Keratinocyte (primary cell): ENCODE measurements around the gene JAZF1. TPM values are rescaled to one million over a fixed set of nuclear protein-coding genes. Genes with fewer than 3 reads are reported as not detected.

ENCODE experiments used
- DNase-seq: peaks from one replicate; pipeline ENCODE4 v3.0.0-alpha.2; 2011; ENCODE audit warnings: low read depth, missing footprints, low spot score
- FAIRE-seq: peaks from 2 replicates; lab custom pipeline; 2011; peaks lifted over from hg19 to GRCh38; lab: Jason Lieb, UNC
- H2AFZ ChIP-seq: 2 replicates; pipeline ENCODE4 v1.6.0; 2012; ENCODE audit warnings: low read length, control low read depth, inconsistent platforms; ENCODE audit not compliant: control insufficient read depth
- H3K27ac ChIP-seq: 2 replicates; pipeline ENCODE4 v1.5.1; 2011; ENCODE audit warnings: low read length; ENCODE audit not compliant: control insufficient read depth, insufficient read depth
- H3K27me3 ChIP-seq: 3 replicates; pipeline ENCODE4 v1.6.0; 2011; ENCODE audit warnings: low read length; ENCODE audit not compliant: control insufficient read depth, insufficient read depth; ENCODE audit errors: extremely low read depth
- H3K36me3 ChIP-seq, 2 experiments: 2 replicates in 1 of 2; 3 replicates in 1 of 2; pipeline ENCODE4 v1.5.1; 2011; ENCODE audit warnings: low read length in 2 of 2, mild to moderate bottlenecking in 1 of 2; ENCODE audit not compliant: control insufficient read depth in 2 of 2, insufficient read depth in 2 of 2; ENCODE audit errors: extremely low read depth in 1 of 2
- H3K4me1 ChIP-seq: 3 replicates; pipeline ENCODE4 v1.5.1; 2011; ENCODE audit warnings: low read length; ENCODE audit not compliant: control insufficient read depth, insufficient read depth; ENCODE audit errors: extremely low read depth
- H3K4me2 ChIP-seq: 3 replicates; pipeline ENCODE4 v1.6.0; 2011; ENCODE audit warnings: low read depth, low read length; ENCODE audit not compliant: control insufficient read depth, insufficient read depth; ENCODE audit errors: extremely low read depth
- H3K4me3 ChIP-seq, 3 experiments: fragments of 200-600 bp in 1 of 3; sonication (generic) in 1 of 3; 2 replicates in 2 of 3; 3 replicates in 1 of 3; pipeline ENCODE4 v1.5.1; 2011 to 2016; ENCODE audit warnings: low read length in 3 of 3, mild to moderate bottlenecking in 3 of 3, control low read depth in 2 of 3, inconsistent platforms in 1 of 3, low read depth in 1 of 3, mixed read lengths in 1 of 3, mixed run types in 1 of 3, moderate library complexity in 1 of 3; ENCODE audit not compliant: control insufficient read depth in 2 of 3, insufficient read depth in 2 of 3; ENCODE audit errors: extremely low read depth in 1 of 3
- H3K79me2 ChIP-seq: 2 replicates; pipeline ENCODE4 v1.6.0; 2012; ENCODE audit warnings: low read length; ENCODE audit not compliant: control insufficient read depth, insufficient read depth
- H3K9ac ChIP-seq: 3 replicates; pipeline ENCODE4 v1.6.0; 2011; ENCODE audit warnings: low read length; ENCODE audit not compliant: control insufficient read depth, insufficient read depth; ENCODE audit errors: extremely low read depth
- H3K9me1 ChIP-seq: 3 replicates; pipeline ENCODE4 v1.6.0; 2011; ENCODE audit warnings: low read length; ENCODE audit not compliant: control insufficient read depth, insufficient read depth; ENCODE audit errors: extremely low read depth
- H3K9me3 ChIP-seq: 2 replicates; pipeline ENCODE4 v1.5.1; 2012; ENCODE audit warnings: low read depth, low read length; ENCODE audit not compliant: control insufficient read depth
- H4K20me1 ChIP-seq: 3 replicates; pipeline ENCODE4 v1.6.0; 2011; ENCODE audit warnings: low read length; ENCODE audit not compliant: control insufficient read depth, insufficient read depth; ENCODE audit errors: extremely low read depth
- EZH2 ChIP-seq: IDR thresholded peaks from one replicate; pipeline ENCODE4 v1.6.1; 2012; ENCODE audit warnings: inconsistent platforms, mild to moderate bottlenecking, low read length, moderate library complexity
- dilution Hi-C: fragments of 300-500 bp; cut with MboI; formaldehyde crosslinking; loops from one replicate; pipeline ENCODE4 v1.7.0; 2020; ENCODE audit warnings: low sequenced_read_pairs; ENCODE audit not compliant: extremely low pct_ligation_motif_present
- polyA plus RNA-seq, 5 experiments: library from polyadenylated mRNA; depleted of rRNA in 3 of 5; stranded (reverse) in 3 of 5; stranded (forward) in 1 of 5; unstranded in 1 of 5; fragments of >200 nt; gene quantifications; 1 replicate in 1 of 5; 2 replicates in 3 of 5; 3 replicates in 1 of 5; pipeline versions ENCODE4 v1.2.1 to v1.2.3, GENCODE V29; 2011 to 2012; ENCODE audit warnings: missing spikeins in 2 of 5, low read depth in 1 of 5, low replicate concordance in 1 of 5
- TF ChIP-seq, protein P1 (sequence below), 3 experiments: IDR thresholded peaks in 1 of 3; conservative IDR thresholded peaks in 1 of 3; optimal IDR thresholded peaks in 1 of 3; 2 replicates in 2 of 3; 3 replicates in 1 of 3; pipeline versions ENCODE3 to v1.5.1; 2011; ENCODE audit warnings: low read length in 3 of 3, mild to moderate bottlenecking in 3 of 3, moderate library complexity in 2 of 3, control low read depth in 1 of 3, inconsistent platforms in 1 of 3; ENCODE audit not compliant: insufficient read depth in 2 of 3; ENCODE audit errors: extremely low read depth in 1 of 3

The JAZF1 gene
- polyA plus RNA-seq, 1 donor (not counting 4 experiments of a cell fraction or from before 2014, with no cell fraction given) = 2.5 TPM

GRCh38 chr7:27897441-27897847 lies 283.2 kb downstream of the JAZF1 start:
- H3K4me1 ChIP-seq = no peaks in the 10 kb centered on the region
- no peak overlapping the region for H3K27ac ChIP-seq
- H3K4me3 ChIP-seq = no peak overlapping the region
- no peaks in the 10 kb centered on the region for H3K36me3 ChIP-seq
- H3K9ac ChIP-seq = no peak overlapping the region
- dilution Hi-C loops = no loop called here
- no peaks in the 10 kb centered on the region for H3K27me3 ChIP-seq
- H3K79me2 ChIP-seq = no peaks in the 10 kb centered on the region
- no peaks in the 10 kb centered on the region for H3K9me1 ChIP-seq
- no peak for TF ChIP-seq EZH2
- TF ChIP-seq, protein P1, sequence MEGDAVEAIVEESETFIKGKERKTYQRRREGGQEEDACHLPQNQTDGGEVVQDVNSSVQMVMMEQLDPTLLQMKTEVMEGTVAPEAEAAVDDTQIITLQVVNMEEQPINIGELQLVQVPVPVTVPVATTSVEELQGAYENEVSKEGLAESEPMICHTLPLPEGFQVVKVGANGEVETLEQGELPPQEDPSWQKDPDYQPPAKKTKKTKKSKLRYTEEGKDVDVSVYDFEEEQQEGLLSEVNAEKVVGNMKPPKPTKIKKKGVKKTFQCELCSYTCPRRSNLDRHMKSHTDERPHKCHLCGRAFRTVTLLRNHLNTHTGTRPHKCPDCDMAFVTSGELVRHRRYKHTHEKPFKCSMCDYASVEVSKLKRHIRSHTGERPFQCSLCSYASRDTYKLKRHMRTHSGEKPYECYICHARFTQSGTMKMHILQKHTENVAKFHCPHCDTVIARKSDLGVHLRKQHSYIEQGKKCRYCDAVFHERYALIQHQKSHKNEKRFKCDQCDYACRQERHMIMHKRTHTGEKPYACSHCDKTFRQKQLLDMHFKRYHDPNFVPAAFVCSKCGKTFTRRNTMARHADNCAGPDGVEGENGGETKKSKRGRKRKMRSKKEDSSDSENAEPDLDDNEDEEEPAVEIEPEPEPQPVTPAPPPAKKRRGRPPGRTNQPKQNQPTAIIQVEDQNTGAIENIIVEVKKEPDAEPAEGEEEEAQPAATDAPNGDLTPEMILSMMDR (optimal IDR thresholded peaks at IDR 0.05 in 1 of 3, IDR thresholded peaks at IDR 0.05 in 1 of 3, conservative IDR thresholded peaks at IDR 0.05 in 1 of 3; ENCODE audit: extremely low read depth in 1 of 3, insufficient read depth in 2 of 3, low read length in 3 of 3) = no peak
- no peaks in the 10 kb centered on the region for H4K20me1 ChIP-seq
- DNase-seq (no peak), FAIRE-seq (no peak)
- no peak overlapping the region for H3K4me2 ChIP-seq
- no peak overlapping the region for H2AFZ ChIP-seq
- H3K9me3 ChIP-seq = no peaks in the 10 kb centered on the region

- no peak overlapping the region for H3K4me3 ChIP-seq
- no peak overlapping the region for H3K27ac ChIP-seq
- H3K79me2 ChIP-seq = no peaks in the 10 kb centered on the region
- H3K27me3 ChIP-seq = no peaks in the 10 kb centered on the region
- no peaks in the 10 kb centered on the region for H4K20me1 ChIP-seq
- dilution Hi-C loops = no loop called here
- no peaks in the 10 kb centered on the region for H3K9me3 ChIP-seq
- no peak overlapping the region for H3K4me2 ChIP-seq
- H3K9me1 ChIP-seq = no peaks in the 10 kb centered on the region
- no peak overlapping the region for H2AFZ ChIP-seq
- FAIRE-seq (no peak), DNase-seq (no peak)
- no peak for TF ChIP-seq EZH2
- TF ChIP-seq, protein P1 (optimal IDR thresholded peaks at IDR 0.05 in 1 of 3, IDR thresholded peaks at IDR 0.05 in 1 of 3, conservative IDR thresholded peaks at IDR 0.05 in 1 of 3; ENCODE audit: extremely low read depth in 1 of 3, insufficient read depth in 2 of 3, low read length in 3 of 3) = no peak
- no peak overlapping the region for H3K9ac ChIP-seq
- H3K36me3 ChIP-seq = no peaks in the 10 kb centered on the region
- no peaks in the 10 kb centered on the region for H3K4me1 ChIP-seq
These were observed 283.6 kb downstream of the JAZF1 start for GRCh38 chr7:27897001-27897400.
